H1 (cell line): ENCODE measurements around the gene PLA2G4F.

ENCODE experiments used
- CBX8 ChIP-seq: fragments of 300-800, 300-1000 bp; sonication (generic); IDR thresholded peaks from 2 replicates; pipeline ENCODE4 v1.7.1; 2016; ENCODE audit warnings: low read depth, low read length, borderline replicate concordance
- CEBPB ChIP-seq: IDR thresholded peaks from 2 replicates; pipeline ENCODE4 v1.6.1; 2012; ENCODE audit warnings: low read depth, low read length
- CTCF ChIP-seq, 3 experiments: IDR thresholded peaks; 1 replicate in 2 of 3; 2 replicates in 1 of 3; pipeline versions ENCODE4 v1.5.1 to v1.6.1; 2011; ENCODE audit warnings: low read length in 3 of 3, mild to moderate bottlenecking in 3 of 3, inconsistent platforms in 2 of 3, low read depth in 1 of 3, moderate library complexity in 1 of 3; ENCODE audit not compliant: insufficient read depth in 1 of 3; ENCODE audit errors: control extremely low read depth in 1 of 3
- EP300 ChIP-seq, 2 experiments: IDR thresholded peaks; 1 replicate in 1 of 2; 2 replicates in 1 of 2; pipeline ENCODE4 v1.6.1; 2011 to 2012; ENCODE audit warnings: low read depth in 2 of 2, low read length in 2 of 2, mild to moderate bottlenecking in 2 of 2, borderline replicate concordance in 1 of 2, inconsistent platforms in 1 of 2, moderate library complexity in 1 of 2
- EZH2 ChIP-seq: fragments of 200-600 bp; sonication (generic); IDR thresholded peaks from 2 replicates; pipeline ENCODE4 v1.7.1; 2012; ENCODE audit warnings: low read depth, mild to moderate bottlenecking, moderate library complexity, low read length, inconsistent platforms; ENCODE audit not compliant: severe bottlenecking
- PHF8 ChIP-seq: fragments of 200-600 bp; sonication (generic); conservative IDR thresholded peaks from 2 replicates; pipeline ENCODE4 v1.7.1; 2012; ENCODE audit warnings: low read depth, mild to moderate bottlenecking, inconsistent platforms, low read length, moderate library complexity
- POLR2A ChIP-seq, 2 experiments: IDR thresholded peaks; 1 replicate in 1 of 2; 2 replicates in 1 of 2; pipeline ENCODE4 v1.6.1; 2011; ENCODE audit warnings: low read depth in 2 of 2, low read length in 2 of 2, mild to moderate bottlenecking in 2 of 2; ENCODE audit errors: control extremely low read depth in 1 of 2
- POLR2AphosphoS5 ChIP-seq: IDR thresholded peaks from 2 replicates; pipeline ENCODE4 v1.6.1; 2011; ENCODE audit warnings: low read depth, low read length
- RXRA ChIP-seq: IDR thresholded peaks from 2 replicates; pipeline ENCODE4 v1.6.1; 2011; ENCODE audit warnings: low read depth, mild to moderate bottlenecking, low read length, moderate library complexity; ENCODE audit not compliant: insufficient read depth
- SUZ12 ChIP-seq: fragments of 200-600 bp; sonication (generic); IDR thresholded peaks from 2 replicates; pipeline ENCODE4 v1.6.1; 2012; ENCODE audit warnings: mild to moderate bottlenecking, inconsistent platforms, low read length, moderate library complexity, mixed read lengths
- TCF12 ChIP-seq: IDR thresholded peaks from 2 replicates; pipeline ENCODE4 v1.6.1; 2011; ENCODE audit warnings: low read depth, mild to moderate bottlenecking, low read length
- YY1 ChIP-seq: IDR thresholded peaks from 2 replicates; pipeline ENCODE4 v1.6.1; 2011; ENCODE audit warnings: low read depth, mild to moderate bottlenecking, low read length
- ZNF274 ChIP-seq: IDR thresholded peaks from 2 replicates; pipeline ENCODE4 v1.7.0; 2012; ENCODE audit warnings: low read length, borderline replicate concordance; ENCODE audit errors: extremely low read depth

- no peak for TF ChIP-seq SUZ12
- no peak for TF ChIP-seq EZH2
- TF ChIP-seq CTCF (IDR thresholded peaks at IDR 0.05; ENCODE audit: control extremely low read depth in 1 of 3, insufficient read depth in 1 of 3, low read depth in 1 of 3, low read length in 3 of 3) = no peak
- TF ChIP-seq RXRA = no peak
- no peak for TF ChIP-seq PHF8
- TF ChIP-seq POLR2A (IDR thresholded peaks at IDR 0.05; ENCODE audit: control extremely low read depth in 1 of 2, low read depth in 2 of 2, low read length in 2 of 2) = no peak
- no peak for TF ChIP-seq POLR2AphosphoS5
- TF ChIP-seq ZNF274 = no peak
- no peak for TF ChIP-seq EP300 (IDR thresholded peaks at IDR 0.05; ENCODE audit: borderline replicate concordance in 1 of 2, low read depth in 2 of 2, low read length in 2 of 2)
- TF ChIP-seq TCF12 = no peak
- TF ChIP-seq CEBPB = no peak
- TF ChIP-seq CBX8 = no peak
- TF ChIP-seq YY1 = no peak
These were observed 11.5 kb downstream of the PLA2G4F start for GRCh38 chr15:42144841-42145375.
